CD4-positive, alpha-beta T cell (primary cell): ENCODE data around the gene USP3. TPM values are rescaled to one million over a fixed set of nuclear protein-coding genes. Genes with fewer than 3 reads are reported as not detected.

Experiments
- ATAC-seq: fragments of 200-7000 bp; cut with Tn5 transposase; one replicate; pipeline ENCODE4 v1.10.0; 2022; ENCODE audit warnings: mild to moderate bottlenecking; ENCODE audit not compliant: poor library complexity
- CTCF ChIA-PET: fragments of 350-600 bp; sonication (Branson Sonifier 250); formaldehyde crosslinking; loops from one replicate; lab custom pipeline; 2021; ENCODE audit warnings: antibody characterized with exemption, inconsistent platforms; lab: Charles Lee
- POLR2A ChIA-PET: fragments of 350-600 bp; sonication (Branson Sonifier 250); formaldehyde crosslinking; loops from one replicate; lab custom pipeline; 2021; ENCODE audit warnings: antibody characterized with exemption, inconsistent platforms; lab: Charles Lee
- DNase-seq, 14 experiments: peaks; one replicate each; pipeline ENCODE4 v3.0.0-alpha.2; 2013 to 2020; ENCODE audit warnings: mixed read lengths in 2 of 14
- H3K27ac ChIP-seq, 2 donors: one replicate each; pipeline versions ENCODE4 v1.5.1 to v1.7.0; 2013; ENCODE audit warnings: low read length in 2 of 2, low read depth in 1 of 2, mild to moderate bottlenecking in 1 of 2
- H3K27me3 ChIP-seq, 2 experiments: 1 replicate in 1 of 2; 2 replicates in 1 of 2; pipeline versions ENCODE4 v1.6.1 to v1.7.0; 2013; ENCODE audit warnings: low read length in 2 of 2, control low read depth in 1 of 2, mild to moderate bottlenecking in 1 of 2, moderate library complexity in 1 of 2; ENCODE audit not compliant: insufficient read depth in 2 of 2, control insufficient read depth in 1 of 2
- H3K36me3 ChIP-seq: one replicate; pipeline ENCODE4 v1.6.1; 2013; ENCODE audit warnings: low read length, control low read depth; ENCODE audit not compliant: insufficient read depth
- H3K4me1 ChIP-seq: one replicate; pipeline ENCODE4 v1.6.1; 2013; ENCODE audit warnings: low read length, control low read depth; ENCODE audit not compliant: insufficient read depth
- H3K4me3 ChIP-seq: one replicate; pipeline ENCODE4 v1.5.1; 2013; ENCODE audit warnings: mild to moderate bottlenecking, low read length, moderate library complexity
- H3K9me3 ChIP-seq, 2 experiments: 1 replicate in 1 of 2; 2 replicates in 1 of 2; pipeline versions ENCODE4 v1.6.1 to v1.7.0; 2013; ENCODE audit warnings: low read length in 2 of 2, mild to moderate bottlenecking in 2 of 2, control low read depth in 1 of 2, moderate library complexity in 1 of 2; ENCODE audit not compliant: control insufficient read depth in 1 of 2, insufficient read depth in 1 of 2
- H3K27ac Mint-ChIP-seq: one replicate; pipeline ENCODE4 v1.8.0; 2020; ENCODE audit warnings: mixed read lengths
- H3K27me3 Mint-ChIP-seq: one replicate; pipeline ENCODE4 v1.8.0; 2021; ENCODE audit warnings: mixed read lengths
- H3K36me3 Mint-ChIP-seq: one replicate; pipeline ENCODE4 v1.8.0; 2021; ENCODE audit warnings: low read depth, mixed read lengths
- H3K4me1 Mint-ChIP-seq: one replicate; pipeline ENCODE4 v1.8.0; 2021; ENCODE audit warnings: low read depth, mixed read lengths
- H3K4me3 Mint-ChIP-seq: one replicate; pipeline ENCODE4 v1.8.0; 2020; ENCODE audit warnings: mild to moderate bottlenecking, mixed read lengths
- H3K9me3 Mint-ChIP-seq: one replicate; pipeline ENCODE4 v1.8.0; 2020; ENCODE audit warnings: mixed read lengths
- intact Hi-C, 2 experiments: fragments of 100-400 bp; cut with DNase I in 1 of 2; cut with micrococcal nuclease in 1 of 2; formaldehyde crosslinking; loops; one replicate each; pipeline versions ENCODE4 v1.15.1 to v1.9.0; 2023 to 2025; cut with DNase I, micrococcal nuclease
- total RNA-seq, 174 experiments: library from RNA in 2 of 174; stranded (reverse) in 2 of 174; gene quantifications; one replicate each; pipeline ENCODE4 v1.2.3 and lab custom pipeline; 2021 to 2026
- TF ChIP-seq, protein P1 (sequence below): fragments of 200-600 bp; IDR thresholded peaks from one replicate; pipeline ENCODE4 v1.8.0; 2022; ENCODE audit warnings: antibody characterized with exemption, mild to moderate bottlenecking

The USP3 gene
- total RNA-seq, 2 experiments from 2014 or later: 280 to 282 TPM

DNA sequence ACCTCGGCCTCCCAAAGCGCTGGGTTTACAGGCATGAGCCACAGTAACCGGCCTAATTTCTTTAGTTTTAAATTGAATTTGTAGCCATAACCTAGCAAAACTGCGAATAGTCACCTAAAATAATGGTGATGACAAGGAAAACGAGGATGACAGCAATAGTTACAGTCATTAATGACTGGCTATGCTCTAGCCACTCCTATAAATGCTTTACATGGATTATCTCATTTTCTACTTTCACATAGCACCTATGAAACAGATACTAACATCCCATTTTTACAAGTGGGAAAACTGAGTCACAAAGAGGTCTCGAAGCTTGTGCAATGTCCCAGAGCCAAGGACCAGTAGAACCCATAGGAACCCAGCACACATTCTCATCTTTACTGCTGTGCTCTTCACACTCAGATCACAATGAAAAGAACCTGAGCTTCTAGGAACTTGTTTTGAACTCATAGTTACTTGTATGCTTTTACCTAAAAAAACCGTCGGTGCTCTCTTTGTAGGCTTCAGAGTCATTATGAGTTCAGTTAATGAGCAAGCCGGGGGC lies 132.2 kb downstream of the USP3 start:
- H3K27me3 Mint-ChIP-seq: no peaks in the 10 kb centered on the region
- H3K4me1 ChIP-seq: no peaks in the 10 kb centered on the region
- no peaks in the 10 kb centered on the region for H3K9me3 Mint-ChIP-seq
- TF ChIP-seq, protein P1, sequence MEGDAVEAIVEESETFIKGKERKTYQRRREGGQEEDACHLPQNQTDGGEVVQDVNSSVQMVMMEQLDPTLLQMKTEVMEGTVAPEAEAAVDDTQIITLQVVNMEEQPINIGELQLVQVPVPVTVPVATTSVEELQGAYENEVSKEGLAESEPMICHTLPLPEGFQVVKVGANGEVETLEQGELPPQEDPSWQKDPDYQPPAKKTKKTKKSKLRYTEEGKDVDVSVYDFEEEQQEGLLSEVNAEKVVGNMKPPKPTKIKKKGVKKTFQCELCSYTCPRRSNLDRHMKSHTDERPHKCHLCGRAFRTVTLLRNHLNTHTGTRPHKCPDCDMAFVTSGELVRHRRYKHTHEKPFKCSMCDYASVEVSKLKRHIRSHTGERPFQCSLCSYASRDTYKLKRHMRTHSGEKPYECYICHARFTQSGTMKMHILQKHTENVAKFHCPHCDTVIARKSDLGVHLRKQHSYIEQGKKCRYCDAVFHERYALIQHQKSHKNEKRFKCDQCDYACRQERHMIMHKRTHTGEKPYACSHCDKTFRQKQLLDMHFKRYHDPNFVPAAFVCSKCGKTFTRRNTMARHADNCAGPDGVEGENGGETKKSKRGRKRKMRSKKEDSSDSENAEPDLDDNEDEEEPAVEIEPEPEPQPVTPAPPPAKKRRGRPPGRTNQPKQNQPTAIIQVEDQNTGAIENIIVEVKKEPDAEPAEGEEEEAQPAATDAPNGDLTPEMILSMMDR: no peak
- no peak overlapping the region for H3K4me3 ChIP-seq
- no peak overlapping the region for H3K27ac ChIP-seq
- POLR2A ChIA-PET: no interaction called here
- no peaks in the 10 kb centered on the region for H3K9me3 ChIP-seq
- H3K4me3 Mint-ChIP-seq: no peak overlapping the region
- no peak for ATAC-seq
- CTCF ChIA-PET: no interaction called here
- no peak for DNase-seq
- no peak overlapping the region for H3K27ac Mint-ChIP-seq
- H3K36me3 ChIP-seq: peaks cover 92% of the 10 kb centered on the region
- H3K4me1 Mint-ChIP-seq: no peaks in the 10 kb centered on the region
- peaks cover 96% of the 10 kb centered on the region for H3K36me3 Mint-ChIP-seq
- intact Hi-C loops: no loop called here
- no peaks in the 10 kb centered on the region for H3K27me3 ChIP-seq

DNA sequence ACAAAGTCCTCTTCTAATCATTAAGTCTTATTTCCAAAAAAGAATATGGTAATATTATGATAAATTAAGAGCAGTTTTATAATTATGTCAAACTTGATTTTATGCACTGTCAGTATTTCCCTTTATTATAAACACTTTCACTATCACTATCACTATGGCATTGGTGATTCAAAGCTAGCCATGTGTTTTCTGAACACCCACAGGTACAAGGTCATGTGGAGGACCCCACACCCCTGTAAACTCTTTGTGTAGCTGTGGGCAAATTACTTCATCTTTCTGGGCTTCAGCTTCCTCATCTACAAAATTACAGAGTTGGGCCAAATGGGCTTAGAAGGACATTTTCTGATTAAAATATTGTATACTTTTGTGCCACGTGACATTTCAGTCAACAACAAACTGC lies 134.4 kb downstream of the USP3 start:
- no peaks in the 10 kb centered on the region for H3K9me3 Mint-ChIP-seq
- no peaks in the 10 kb centered on the region for H3K4me1 Mint-ChIP-seq
- no peak overlapping the region for H3K4me3 ChIP-seq
- intact Hi-C loops: no loop called here
- TF ChIP-seq, protein P1: no peak
- no peak overlapping the region for H3K4me3 Mint-ChIP-seq
- H3K9me3 ChIP-seq: no peaks in the 10 kb centered on the region
- H3K27ac Mint-ChIP-seq: peak overlapping the region; percentile 42
- ChIA-PET CTCF (no interaction called here), POLR2A (no interaction called here)
- H3K27ac ChIP-seq: no peak overlapping the region
- DNase-seq (no peak), ATAC-seq (no peak)
- no peaks in the 10 kb centered on the region for H3K27me3 Mint-ChIP-seq
- no peaks in the 10 kb centered on the region for H3K27me3 ChIP-seq
- H3K36me3 ChIP-seq: peaks cover 92% of the 10 kb centered on the region
- peaks cover 95% of the 10 kb centered on the region for H3K36me3 Mint-ChIP-seq
- H3K4me1 ChIP-seq: no peaks in the 10 kb centered on the region

GRCh38 chr15:63640146-63640545 lies 135.8 kb downstream of the USP3 start:
- Mint-ChIP-seq H3K36me3 (peaks cover 97% of the 10 kb centered on the region), H3K4me1 (no peaks in the 10 kb centered on the region), H3K9me3 (no peaks in the 10 kb centered on the region), H3K27me3 (no peaks in the 10 kb centered on the region), H3K4me3 (no peak overlapping the region), H3K27ac (peak overlapping the region; percentile 28)
- H3K4me1 ChIP-seq: no peaks in the 10 kb centered on the region
- H3K27ac ChIP-seq: no peak overlapping the region
- H3K4me3 ChIP-seq: no peak overlapping the region
- intact Hi-C loops: no loop called here
- no peaks in the 10 kb centered on the region for H3K9me3 ChIP-seq
- ChIA-PET POLR2A (no interaction called here), CTCF (interaction anchor here (1.0 to 1.6 kb wide), 2 partner anchors 10 to 30 kb away, joined by 3 to 5 read pairs; no protein-coding TSS in a partner anchor)
- DNase-seq: no peak
- ATAC-seq: no peak
- peaks cover 95% of the 10 kb centered on the region for H3K36me3 ChIP-seq
- no peaks in the 10 kb centered on the region for H3K27me3 ChIP-seq
- TF ChIP-seq, protein P1: no peak

Other genes starting within 250 kb of the USP3 start
- 10 to 100 TPM in 1 of 2 experiments, 1 to 10 TPM in 1; 9.3 to 11.6 TPM for gene APH1B, start 227.0 kb upstream of the USP3 start, total RNA-seq
- gene CA12, start 122.7 kb upstream of the USP3 start, total RNA-seq: not detected
- 1 to 10 TPM in 1 of 2 experiments, under 1 TPM in 1; 0.66 to 1.6 TPM for gene FBXL22, start 92.8 kb downstream of the USP3 start, total RNA-seq